GM12878 (cell line): ENCODE results near the gene CDK17. TPM values are rescaled to one million over a fixed set of nuclear protein-coding genes. Genes with fewer than 3 reads are reported as not detected.

Experiments
- ATAC-seq: fragments of 200-7000 bp; cut with Tn5 transposase; 3 replicates; pipeline ENCODE4 v1.9.1; 2020; ENCODE audit warnings: mild to moderate bottlenecking, moderate library complexity
- BruUV-seq: library from RNA; stranded (reverse); fragments of 400-500 nt; replicated peaks from 2 replicates; lab custom pipeline; 2021; lab: Mats Ljungman, UMichigan
- CTCF ChIA-PET: fragments of 300-600 bp; sonication (Branson Sonifier 250); formaldehyde crosslinking; extraction: SDS; loops from one replicate; lab custom pipeline; 2021; ENCODE audit warnings: inconsistent platforms; lab: Yijun Ruan, JAX
- POLR2A ChIA-PET: fragments of 350-600 bp; formaldehyde crosslinking; extraction: SDS; loops from one replicate; lab custom pipeline; 2021; ENCODE audit warnings: inconsistent platforms; lab: Charles Lee
- RAD21 ChIA-PET: fragments of 300-600 bp; sonication (Branson Sonifier 250); formaldehyde crosslinking; loops from one replicate; lab custom pipeline; 2023; ENCODE audit warnings: antibody characterized with exemption; ENCODE audit not compliant: unreplicated experiment; lab: Charles Lee
- SMC1A ChIA-PET: fragments of 300-600 bp; sonication (Branson Sonifier 250); formaldehyde crosslinking; loops from one replicate; lab custom pipeline; 2023; ENCODE audit not compliant: unreplicated experiment, uncharacterized antibody; lab: Charles Lee
- DNase-seq: peaks from one replicate; pipeline ENCODE4 v3.0.0-alpha.2; 2011; ENCODE audit warnings: low read depth, low spot score
- FAIRE-seq: peaks from 3 replicates; lab custom pipeline; 2011; peaks lifted over from hg19 to GRCh38; lab: Jason Lieb, UNC
- H2AFZ ChIP-seq: 2 replicates; pipeline ENCODE4 v1.6.0; 2011; ENCODE audit warnings: low read depth, low read length, control low read depth; ENCODE audit not compliant: control insufficient read depth
- H3K27ac ChIP-seq: 2 replicates; pipeline ENCODE4 v1.5.1; 2011; ENCODE audit warnings: control low read depth; ENCODE audit not compliant: control insufficient read depth, insufficient read depth
- H3K27me3 ChIP-seq, 2 experiments: replicated peaks in 1 of 2; 2 replicates each; pipeline versions ENCODE4 v1.6.0 to v1.6.1; 2011; ENCODE audit warnings: low read length in 1 of 2; ENCODE audit not compliant: control insufficient read depth in 2 of 2, insufficient read depth in 2 of 2
- H3K36me3 ChIP-seq, 2 experiments: 2 replicates each; pipeline ENCODE4 v1.5.1; 2011; ENCODE audit warnings: low read length in 1 of 2; ENCODE audit not compliant: control insufficient read depth in 2 of 2, insufficient read depth in 2 of 2
- H3K4me1 ChIP-seq: 2 replicates; pipeline ENCODE4 v1.6.1; 2011; ENCODE audit warnings: mild to moderate bottlenecking, low read length, moderate library complexity, mixed read lengths; ENCODE audit not compliant: control insufficient read depth, insufficient read depth
- H3K4me2 ChIP-seq: 2 replicates; pipeline ENCODE4 v1.6.0; 2011; ENCODE audit warnings: control low read depth; ENCODE audit not compliant: control insufficient read depth, insufficient read depth
- H3K4me3 ChIP-seq: fragments of 200-600 bp; sonication (generic); 2 replicates; pipeline ENCODE4 v1.5.1; 2016
- H3K79me2 ChIP-seq: 2 replicates; pipeline ENCODE4 v1.6.0; 2011; ENCODE audit warnings: low read length; ENCODE audit not compliant: control insufficient read depth, insufficient read depth
- H3K9ac ChIP-seq: 2 replicates; pipeline ENCODE4 v1.8.0; 2011; ENCODE audit warnings: low read length, control low read depth, mixed read lengths; ENCODE audit not compliant: control insufficient read depth, insufficient read depth
- H3K9me3 ChIP-seq: replicated peaks from 3 replicates; pipeline ENCODE4 v1.5.1; 2011; ENCODE audit warnings: mild to moderate bottlenecking, low read length; ENCODE audit not compliant: control insufficient read depth, insufficient read depth
- H4K20me1 ChIP-seq: 2 replicates; pipeline ENCODE4 v1.6.0; 2011; ENCODE audit not compliant: control insufficient read depth, insufficient read depth
- ASH2L ChIP-seq: fragments of 300-600, 200-600 bp; sonication (generic); IDR thresholded peaks from 2 replicates; pipeline ENCODE4 v1.6.1; 2017; ENCODE audit warnings: low read depth, mild to moderate bottlenecking, borderline replicate concordance
- E2F8 ChIP-seq: fragments of 450-650 bp; IDR thresholded peaks from 2 replicates; pipeline ENCODE4 v1.6.1; 2018; ENCODE audit warnings: mild to moderate bottlenecking, low read depth, moderate library complexity; ENCODE audit not compliant: partially characterized antibody
- ETV6 ChIP-seq, 2 experiments: fragments of 450-650 bp in 1 of 2; IDR thresholded peaks in 1 of 2; conservative IDR thresholded peaks in 1 of 2; 2 replicates each; pipeline ENCODE4 v1.6.1; 2014; ENCODE audit warnings: antibody characterized with exemption in 1 of 2, borderline replicate concordance in 1 of 2, low read depth in 1 of 2, mild to moderate bottlenecking in 1 of 2, moderate library complexity in 1 of 2
- MYB ChIP-seq: fragments of 150-350 bp; IDR thresholded peaks from 2 replicates; pipeline ENCODE4 v1.6.1; 2014; ENCODE audit warnings: mild to moderate bottlenecking, low read depth, low read length, borderline replicate concordance
- PAX5 ChIP-seq: IDR thresholded peaks from 2 replicates; pipeline ENCODE4 v1.6.1; 2011; ENCODE audit warnings: low read depth, low read length, borderline replicate concordance
- PAX8 ChIP-seq: fragments of 450-650 bp; IDR thresholded peaks from 2 replicates; pipeline ENCODE4 v1.6.1; 2017; ENCODE audit warnings: mild to moderate bottlenecking, moderate library complexity
- RBBP5 ChIP-seq: fragments of 200-600 bp; sonication (generic); conservative IDR thresholded peaks from 2 replicates; pipeline ENCODE4 v1.6.1; 2016
- RELB ChIP-seq: fragments of 450-650 bp; IDR thresholded peaks from 2 replicates; pipeline ENCODE4 v1.6.1; 2017; ENCODE audit warnings: low read depth, mild to moderate bottlenecking, moderate library complexity
- SMAD1 ChIP-seq: fragments of 450-650 bp; IDR thresholded peaks from 2 replicates; pipeline ENCODE4 v1.6.1; 2018; ENCODE audit warnings: mild to moderate bottlenecking, low read depth; ENCODE audit not compliant: partially characterized antibody
- SREBF1 ChIP-seq: IDR thresholded peaks from 2 replicates; pipeline ENCODE4 v1.6.1; 2012; ENCODE audit warnings: mild to moderate bottlenecking, low read length
- TCF12 ChIP-seq: IDR thresholded peaks from 2 replicates; pipeline ENCODE4 v1.6.1; 2011; ENCODE audit warnings: low read depth, mild to moderate bottlenecking, low read length
- USF2 ChIP-seq: IDR thresholded peaks from 2 replicates; pipeline ENCODE4 v1.6.1; 2011; ENCODE audit warnings: low read depth, low read length, improper control_type of control experiment, borderline replicate concordance
- ZBTB40 ChIP-seq: fragments of 450-650 bp; IDR thresholded peaks from 2 replicates; pipeline ENCODE4 v1.6.1; 2016; ENCODE audit warnings: mild to moderate bottlenecking, moderate library complexity, borderline replicate concordance
- ZNF274 ChIP-seq: IDR thresholded peaks from one replicate; pipeline ENCODE4 v1.8.0; 2011; ENCODE audit not compliant: insufficient read length, insufficient read depth
- WGBS: methylation state at CpG from one replicate; pipeline ENCODE4 v1.1.6; 2016; ENCODE audit warnings: low lambda C conversion rate; ENCODE audit not compliant: insufficient replicate concordance, insufficient coverage; ENCODE audit errors: missing lambda C conversion rate; 5-methylcytosine and 5-hydroxymethylcytosine counted together
- in situ Hi-C: fragments of 300-500 bp; cut with MboI; formaldehyde crosslinking; loops from 9 replicates; pipeline ENCODE4 v1.14.3; 2018; ENCODE audit warnings: mixed read lengths
- intact Hi-C: fragments of 100-400 bp; cut with micrococcal nuclease; formaldehyde crosslinking; loops from one replicate; pipeline ENCODE4 v1.14.2; 2022; ENCODE audit not compliant: unreplicated experiment
- polyA plus RNA-seq, 11 experiments: library from polyadenylated mRNA; depleted of rRNA in 4 of 11; unstranded in 6 of 11; stranded (reverse) in 5 of 11; fragments of >200 nt; fragmentation: Nextera tagmentation in 4 of 11; fragmentation: Illumina TruSeq in 1 of 11; extraction: Ambion mirVana in 4 of 11; extraction: Trizol in 1 of 11; gene quantifications; 1 replicate in 1 of 11; 2 replicates in 10 of 11; pipeline versions ENCODE4 v1.2.1 to v1.2.3, GENCODE V29; 2011 to 2016; ENCODE audit warnings: inconsistent platforms in 2 of 11, missing spikeins in 2 of 11, low read depth in 1 of 11
- total RNA-seq, 4 experiments: library from RNA; depleted of rRNA in 3 of 4; stranded (reverse); fragments of >200 nt in 3 of 4; fragmentation: Illumina TruSeq in 1 of 4; extraction: Trizol in 1 of 4; gene quantifications; 2 replicates each; pipeline versions ENCODE4 v1.2.1 to v1.2.3, GENCODE V29; 2013 to 2021

Gene CDK17
- total and polyA plus RNA-seq, 10 of the 15 experiments (the other 5 are each of a cell fraction or from before 2014, with no cell fraction given), result 5.6 to 45.6 (median 18.3) TPM

GRCh38 chr12:96228566-96229248, 171.5 kb downstream of the CDK17 start:
- H3K4me3 ChIP-seq, result no peak overlapping the region
- no TSS peak for BruUV-seq
- intact Hi-C loops (no loop called here), in situ Hi-C loops (no loop called here)
- no peaks in the 10 kb centered on the region for H3K36me3 ChIP-seq
- H3K4me2 ChIP-seq, result no peak overlapping the region
- no peaks in the 10 kb centered on the region for H3K27me3 ChIP-seq
- H3K27ac ChIP-seq, result no peak overlapping the region
- 75% methylated on average over 12 of the region's 12 CpGs for WGBS
- ChIA-PET RAD21 (no interaction called here), CTCF (interaction anchor here (0.7 to 1.0 kb wide), 2 partner anchors 230 to 268 kb away, joined by 3 to 4 read pairs; no protein-coding TSS in a partner anchor), POLR2A (no interaction called here), SMC1A (interaction anchor here (0.8 kb wide), 1 partner anchor 208 kb away, joined by 3 read pairs; no protein-coding TSS in a partner anchor)
- no peak overlapping the region for H3K9ac ChIP-seq
- ATAC-seq (no peak), FAIRE-seq (no peak), DNase-seq (no peak)
- no peaks in the 10 kb centered on the region for H3K79me2 ChIP-seq
- H4K20me1 ChIP-seq, result no peaks in the 10 kb centered on the region
- H3K9me3 ChIP-seq, result no peaks in the 10 kb centered on the region
- no peak overlapping the region for H2AFZ ChIP-seq
- H3K4me1 ChIP-seq, result no peaks in the 10 kb centered on the region
- TF ChIP-seq ASH2L (no peak), SREBF1 (no peak), USF2 (no peak), ZNF274 (no peak), PAX5 (no peak), RBBP5 (no peak), RELB (no peak), E2F8 (no peak), PAX8 (no peak), MYB (no peak), SMAD1 (no peak), TCF12 (no peak), ZBTB40 (no peak), ETV6 (conservative IDR thresholded peaks at IDR 0.05 in 1 of 2, IDR thresholded peaks at IDR 0.05 in 1 of 2; ENCODE audit: borderline replicate concordance in 1 of 2, low read depth in 1 of 2) (no peak)
